K562 (cell line): ENCODE results near the gene ME3. TPM values are rescaled to one million over a fixed set of nuclear protein-coding genes. Genes with fewer than 3 reads are reported as not detected.

Experiments
- ATAC-seq: fragments of 200-7000 bp; cut with Tn5 transposase; 3 replicates; pipeline ENCODE4 v1.9.1; 2020; ENCODE audit warnings: moderate library complexity
- BruUV-seq: library from RNA; stranded (reverse); fragments of 400-500 nt; replicated peaks from 2 replicates; lab custom pipeline; 2021; lab: Mats Ljungman, UMichigan
- CTCF ChIA-PET: fragments of 300-600 bp; formaldehyde crosslinking; extraction: SDS; loops from one replicate; lab custom pipeline; 2021; ENCODE audit warnings: low intra/inter-chr PET ratio; lab: Yijun Ruan, JAX
- POLR2A ChIA-PET: fragments of 300-600, 350-650 bp; sonication (Branson Sonifier 250); formaldehyde crosslinking; extraction: SDS; loops from one replicate; lab custom pipeline; 2021; ENCODE audit warnings: antibody characterized with exemption, inconsistent platforms; lab: Yijun Ruan, JAX
- DNase-seq, 4 experiments: peaks; one replicate each; pipeline versions ENCODE4 v3.0.0 to v3.0.0-alpha.2; 2011 to 2018; ENCODE audit warnings: low spot score in 3 of 4, mixed read lengths in 3 of 4; ENCODE audit errors: extremely low read depth in 1 of 4
- FAIRE-seq: peaks from 2 replicates; lab custom pipeline; 2011; peaks lifted over from hg19 to GRCh38; lab: Jason Lieb, UNC
- H2AFZ ChIP-seq: 2 replicates; pipeline ENCODE4 v1.6.0; 2011; ENCODE audit warnings: low read depth, low read length, control low read depth, inconsistent platforms
- H3K27ac ChIP-seq: fragments of 200-600 bp; 3 replicates; pipeline ENCODE4 v1.8.0; 2011; ENCODE audit warnings: low read depth, mild to moderate bottlenecking, control low read depth, inconsistent platforms, low read length, moderate library complexity, mixed read lengths; ENCODE audit errors: extremely low read depth
- H3K27me3 ChIP-seq, 2 experiments: fragments of 300-600 bp in 1 of 2; 2 replicates in 1 of 2; 3 replicates in 1 of 2; pipeline versions ENCODE4 v1.6.0 to v1.8.0; 2011; ENCODE audit warnings: inconsistent platforms in 2 of 2, low read length in 2 of 2, mild to moderate bottlenecking in 1 of 2, mixed read lengths in 1 of 2, moderate library complexity in 1 of 2; ENCODE audit not compliant: control insufficient read depth in 2 of 2, insufficient read depth in 2 of 2
- H3K36me3 ChIP-seq: fragments of 300-600 bp; 3 replicates; pipeline ENCODE4 v1.8.0; 2011; ENCODE audit warnings: mild to moderate bottlenecking, low read length, inconsistent platforms; ENCODE audit not compliant: control insufficient read depth, insufficient read depth
- H3K4me1 ChIP-seq, 2 experiments: fragments of 200-600 bp in 1 of 2; replicated peaks in 1 of 2; 2 replicates in 1 of 2; 3 replicates in 1 of 2; pipeline versions ENCODE4 v1.5.1 to v1.8.0; 2011; ENCODE audit warnings: inconsistent platforms in 2 of 2, low read length in 2 of 2, mild to moderate bottlenecking in 1 of 2, mixed read lengths in 1 of 2, moderate library complexity in 1 of 2; ENCODE audit not compliant: control insufficient read depth in 2 of 2, insufficient read depth in 2 of 2
- H3K4me2 ChIP-seq: 2 replicates; pipeline ENCODE4 v1.6.1; 2011; ENCODE audit warnings: low read length, control low read depth, inconsistent platforms, mixed read lengths; ENCODE audit not compliant: insufficient read depth
- H3K4me3 ChIP-seq: fragments of 200-600 bp; sonication (generic), shearing (Covaris generic); 2 replicates; pipeline ENCODE4 v1.5.1; 2016; ENCODE audit warnings: control low read depth, inconsistent platforms
- H3K79me2 ChIP-seq: fragments of 200-600 bp; 3 replicates; pipeline ENCODE4 v1.8.0; 2011; ENCODE audit warnings: low read length, inconsistent platforms; ENCODE audit not compliant: control insufficient read depth, insufficient read depth
- H3K9ac ChIP-seq, 2 experiments: 2 replicates each; pipeline versions ENCODE4 v1.6.0 to v1.6.1; 2011; ENCODE audit warnings: low read depth in 2 of 2, low read length in 2 of 2, control low read depth in 1 of 2, inconsistent platforms in 1 of 2, mild to moderate bottlenecking in 1 of 2, mixed read lengths in 1 of 2; ENCODE audit not compliant: insufficient read depth in 1 of 2
- H3K9me1 ChIP-seq: one replicate; pipeline ENCODE4 v1.6.0; 2011; ENCODE audit warnings: inconsistent platforms, mild to moderate bottlenecking, low read length, moderate library complexity; ENCODE audit not compliant: control insufficient read depth, insufficient read depth
- H3K9me3 ChIP-seq: replicated peaks from 2 replicates; pipeline ENCODE4 v1.5.1; 2011; ENCODE audit warnings: low read depth, low read length, inconsistent platforms; ENCODE audit not compliant: control insufficient read depth, insufficient read depth
- H4K20me1 ChIP-seq: replicated peaks from 2 replicates; pipeline ENCODE4 v1.6.1; 2011; ENCODE audit warnings: low read length, inconsistent platforms, mixed read lengths; ENCODE audit not compliant: control insufficient read depth, insufficient read depth
- ETS2 ChIP-seq: IDR thresholded peaks from 2 replicates; pipeline ENCODE4 v1.6.1; 2016; ENCODE audit warnings: borderline replicate concordance, missing genetic modification characterization, mild to moderate bottlenecking, moderate library complexity, missing compliant biosample characterization; ENCODE audit not compliant: poor library complexity, severe bottlenecking
- HMG20B ChIP-seq: fragments of 250-450 bp; sonication (Bioruptor Pico); IDR thresholded peaks from 2 replicates; pipeline ENCODE4 v1.5.0; 2021; ENCODE audit warnings: mild to moderate bottlenecking
- ILF3 ChIP-seq: fragments of 450-650 bp; IDR thresholded peaks from 2 replicates; pipeline ENCODE4 v1.6.1; 2018; ENCODE audit warnings: antibody characterized with exemption, mild to moderate bottlenecking, moderate library complexity, borderline replicate concordance
- KLF10 ChIP-seq: fragments of 250-450 bp; sonication (Bioruptor Pico); IDR thresholded peaks from 2 replicates; pipeline ENCODE4 v1.6.1; 2021; ENCODE audit warnings: matching md5 sums
- THRAP3 ChIP-seq: fragments of 450-650 bp; IDR thresholded peaks from 2 replicates; pipeline ENCODE4 v1.6.1; 2016; ENCODE audit warnings: mild to moderate bottlenecking, inconsistent platforms, borderline replicate concordance
- WHSC1 ChIP-seq: IDR thresholded peaks from one replicate; pipeline ENCODE4 v1.6.1; 2012; ENCODE audit warnings: low read length, control low read depth, inconsistent platforms
- ZC3H8 ChIP-seq: fragments of 450-650 bp; IDR thresholded peaks from 2 replicates; pipeline ENCODE4 v1.6.1; 2017
- ZFP36 ChIP-seq: fragments of 150-350 bp; IDR thresholded peaks from 2 replicates; pipeline ENCODE4 v1.6.1; 2018; ENCODE audit warnings: low read length, low read depth; ENCODE audit not compliant: partially characterized antibody
- ZNF12 ChIP-seq: sonication (generic); formaldehyde crosslinking; IDR thresholded peaks from 2 replicates; pipeline ENCODE4 v1.4.0; 2020; ENCODE audit warnings: mild to moderate bottlenecking, missing genetic modification reagents
- ZNF134 ChIP-seq: fragments of 250-450 bp; sonication (Bioruptor Pico); conservative IDR thresholded peaks from 2 replicates; pipeline ENCODE4 v1.4.0; 2020
- ZNF165 ChIP-seq: fragments of 250-450 bp; sonication (Bioruptor Pico); IDR thresholded peaks from 2 replicates; pipeline ENCODE4 v1.4.0; 2020; ENCODE audit warnings: borderline replicate concordance
- WGBS: fragments of 100-300 bp; shearing (Covaris generic); methylation state at CpG from one replicate; pipeline ENCODE4 v1.1.6; 2016; ENCODE audit warnings: low coverage, mixed read lengths; ENCODE audit not compliant: insufficient coverage; ENCODE audit errors: missing lambda C conversion rate; 5-methylcytosine and 5-hydroxymethylcytosine counted together
- in situ Hi-C: fragments of 300-500 bp; cut with MboI; formaldehyde crosslinking; loops from 4 replicates; pipeline ENCODE4 v1.15.0; 2018; ENCODE audit warnings: inconsistent platforms, mixed read lengths
- intact Hi-C: fragments of 100-400 bp; cut with micrococcal nuclease; formaldehyde crosslinking; loops from 2 replicates; pipeline ENCODE4 v1.14.2; 2022
- polyA plus RNA-seq, 8 experiments: library from polyadenylated mRNA; depleted of rRNA in 4 of 8; stranded (reverse) in 5 of 8; unstranded in 3 of 8; fragments of >200 nt; fragmentation: Nextera tagmentation in 2 of 8; fragmentation: Illumina TruSeq in 1 of 8; extraction: Ambion mirVana in 2 of 8; extraction: Trizol in 1 of 8; gene quantifications; 2 replicates each; pipeline versions ENCODE4 v1.2.1 to v1.2.3, GENCODE V29; 2011 to 2014; ENCODE audit warnings: inconsistent platforms in 1 of 8, missing spikeins in 1 of 8
- total RNA-seq, 7 experiments: library from RNA; depleted of rRNA in 6 of 7; stranded (reverse); fragments of >200 nt in 6 of 7; fragmentation: Illumina TruSeq in 2 of 7; extraction: Trizol in 2 of 7; gene quantifications; 2 replicates each; pipeline versions ENCODE4 v1.2.1 to v1.2.3, GENCODE V29; 2011 to 2021; ENCODE audit warnings: low replicate concordance in 1 of 7

The ME3 gene
- total and polyA plus RNA-seq, 9 of the 15 experiments (the other 6 are each of a cell fraction or from before 2014, with no cell fraction given), result not detected

GRCh38 chr11:86630229-86630981 lies 42.0 kb downstream of the ME3 start:
- in situ Hi-C loops, result no loop called here
- WGBS, result 1% methylated on average over 8 of the region's 8 CpGs
- intact Hi-C loops, result no loop called here
- DNase-seq (no peak), ATAC-seq (no peak), FAIRE-seq (no peak)
- Histone ChIP-seq H3K4me2 (no peak overlapping the region), H3K4me1 (no peaks in the 10 kb centered on the region), H3K9ac (no peak overlapping the region), H3K27me3 (peaks cover 2 to 12% of the 10 kb centered on the region in 2 experiments; a peak in 1 of 5 replicates), H3K9me3 (no peaks in the 10 kb centered on the region), H3K9me1 (no peaks in the 10 kb centered on the region), H3K27ac (no peak overlapping the region), H3K36me3 (no peaks in the 10 kb centered on the region), H3K79me2 (no peaks in the 10 kb centered on the region), H3K4me3 (no peak overlapping the region), H4K20me1 (no peaks in the 10 kb centered on the region), H2AFZ (no peak overlapping the region)
- TF ChIP-seq ZNF165 (CRISPR knock-in tag), result no peak
- ChIA-PET CTCF (no interaction called here), POLR2A (interaction anchor here (0.6 to 0.9 kb wide), 3 partner anchors 16 to 1200 kb away, joined by 3 read pairs; no protein-coding TSS in a partner anchor)
- no TSS peak for BruUV-seq

DNA sequence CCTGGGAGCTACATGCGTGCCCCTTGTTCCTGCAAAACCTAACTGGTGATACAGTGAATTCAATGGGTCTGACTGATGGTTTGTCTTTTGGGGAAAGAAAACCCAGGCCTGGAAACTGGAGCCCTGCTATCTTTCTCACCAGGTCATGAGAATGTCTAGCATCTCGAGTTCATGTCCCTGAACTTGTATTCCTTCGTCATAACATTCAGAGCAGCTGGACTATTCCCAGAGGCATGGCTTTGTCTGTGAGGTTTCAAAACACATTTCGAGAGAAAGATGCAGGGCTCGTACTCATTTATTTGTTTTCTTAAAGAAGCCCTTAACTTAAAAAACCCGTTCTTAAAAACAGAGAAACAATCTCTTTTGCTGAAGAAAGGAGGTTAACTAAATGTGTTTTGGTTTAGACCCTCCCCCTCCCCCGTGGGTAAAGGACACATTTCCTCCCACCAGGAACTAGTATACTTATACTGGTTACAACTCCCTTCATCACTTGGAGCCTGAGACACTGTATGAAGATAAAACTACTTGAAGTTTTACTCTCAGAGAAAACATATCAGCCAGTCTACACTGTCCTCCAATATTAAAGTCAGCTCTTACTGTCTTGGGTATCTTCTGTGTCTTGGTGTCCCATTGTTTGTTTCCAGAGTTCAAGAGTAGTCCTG lies 43.2 kb downstream of the ME3 start:
- Histone ChIP-seq H3K9me3 (no peaks in the 10 kb centered on the region), H3K27ac (no peak overlapping the region), H3K9me1 (no peaks in the 10 kb centered on the region), H3K79me2 (no peaks in the 10 kb centered on the region), H3K9ac (no peak overlapping the region), H3K4me2 (no peak overlapping the region), H3K36me3 (no peaks in the 10 kb centered on the region), H3K4me3 (no peak overlapping the region), H2AFZ (no peak overlapping the region), H4K20me1 (no peaks in the 10 kb centered on the region), H3K4me1 (no peaks in the 10 kb centered on the region), H3K27me3 (peaks cover 2 to 12% of the 10 kb centered on the region in 2 experiments; a peak in 1 of 5 replicates)
- ATAC-seq (no peak), FAIRE-seq (no peak), DNase-seq (no peak)
- WGBS, result under 1% methylated on average over 7 of the region's 7 CpGs
- no peak for TF ChIP-seq THRAP3
- no peak for TF ChIP-seq ZNF134 (CRISPR knock-in tag)
- TF ChIP-seq KLF10 (CRISPR knock-in tag), result no peak
- no peak for TF ChIP-seq WHSC1
- no peak for TF ChIP-seq HMG20B (CRISPR knock-in tag)
- no peak for TF ChIP-seq ILF3
- TF ChIP-seq ZFP36, result no peak
- TF ChIP-seq ETS2, result no peak
- no peak for TF ChIP-seq ZNF12 (CRISPR knock-in tag)
- no peak for TF ChIP-seq ZC3H8
- CTCF ChIA-PET, result no interaction called here
- in situ Hi-C loops, result no loop called here
- POLR2A ChIA-PET, result no interaction called here
- intact Hi-C loops, result no loop called here
- BruUV-seq, result no TSS peak
